Heart left ventricle (tissue), 13 donors: Measurements from ENCODE around the gene GIT2.

ENCODE experiments used
- POLR2A ChIP-seq, 2 donors: fragments of 450-650 bp; IDR thresholded peaks; one replicate each; pipeline ENCODE4 v1.6.1; 2017; ENCODE audit warnings: antibody characterized with exemption in 2 of 2, mild to moderate bottlenecking in 2 of 2, moderate library complexity in 2 of 2
- TF ChIP-seq, protein P1 (sequence below), 12 donors: fragments of 200-600 bp; sonication (generic) in 4 of 12; IDR thresholded peaks; one replicate each; pipeline versions ENCODE4 v1.5.0 to v1.8.0; 2018 to 2022; ENCODE audit warnings: antibody characterized with exemption in 12 of 12, mild to moderate bottlenecking in 5 of 12
- donor health status: ischemic (EF 13 %, LVEDD 7.1; RV severe dilation, severe dysfunction).
- donor health status: DM: no; HTN: yes; CAD: no.
- donor health status: DM: no; HTN: no; CAD: no.
- donor health status: ischemic (EF 25% LVEDD 6.9; RV normal size, moderate dysfunction).
- donor health status: ischemic (EF 25% LVEDD 5.7; RV mildly dilated, moderate dysfunction).
- donor health status: ischemic (EF 35%, LVEDD 5.7; RV mildly dilated, moderate dysfunction).
- donor health status: nonischemic (EF 11% LVEDD 7.7; RV severe dilation, severe dysfunction).
- donor health status: DM: yes; HTN: yes; CAD: no.
- donor health status: PGD.
- donor health status: ischemic (EF 29% LVEDD 5.4; RV normal size, mild dysfunction).
- donor health status: nonischemic (EF 23%, LVEDD 6.1; RV moderate dilation, normal function).

DNA sequence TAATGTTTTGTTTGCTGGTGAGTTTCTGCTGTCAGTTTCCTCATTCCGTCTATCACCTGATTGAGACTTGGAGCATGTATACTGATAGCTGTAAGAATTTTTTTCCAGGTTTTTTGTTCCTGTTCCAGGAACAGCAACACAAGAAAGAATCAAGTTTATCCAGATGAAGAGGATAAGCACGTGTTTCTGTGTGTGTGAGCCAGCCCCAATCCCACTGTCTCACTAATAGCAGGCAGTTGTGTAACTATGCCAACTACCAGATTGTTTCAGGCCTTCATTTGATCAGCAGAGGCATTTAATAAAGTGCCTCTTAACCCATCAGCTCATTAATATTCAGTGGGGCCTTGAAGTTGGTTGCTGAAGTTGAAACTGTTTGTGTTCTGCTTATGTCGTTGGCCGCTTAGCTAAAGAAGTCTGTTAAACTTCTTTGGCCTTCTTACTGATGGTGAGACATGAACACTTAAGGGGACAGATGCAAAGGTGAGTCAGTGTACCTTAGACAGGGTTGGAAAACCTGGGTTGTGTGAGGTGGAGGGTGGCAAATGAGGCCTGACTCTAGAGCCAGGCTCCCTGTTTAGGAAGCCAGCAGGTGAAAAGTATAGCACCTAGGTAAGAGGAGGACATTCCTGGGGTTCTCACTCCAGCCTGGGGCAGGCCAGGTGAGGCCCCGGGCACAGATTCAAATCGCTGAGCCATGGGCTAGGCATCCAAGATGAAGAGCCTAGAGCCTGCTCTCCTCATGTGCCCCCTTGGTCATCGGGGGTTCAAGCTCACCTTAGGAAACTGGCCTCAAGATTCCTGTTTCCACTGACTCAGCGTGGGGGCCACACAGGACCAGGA, 6.7 kb upstream of the GIT2 start:
- TF ChIP-seq, protein P1, sequence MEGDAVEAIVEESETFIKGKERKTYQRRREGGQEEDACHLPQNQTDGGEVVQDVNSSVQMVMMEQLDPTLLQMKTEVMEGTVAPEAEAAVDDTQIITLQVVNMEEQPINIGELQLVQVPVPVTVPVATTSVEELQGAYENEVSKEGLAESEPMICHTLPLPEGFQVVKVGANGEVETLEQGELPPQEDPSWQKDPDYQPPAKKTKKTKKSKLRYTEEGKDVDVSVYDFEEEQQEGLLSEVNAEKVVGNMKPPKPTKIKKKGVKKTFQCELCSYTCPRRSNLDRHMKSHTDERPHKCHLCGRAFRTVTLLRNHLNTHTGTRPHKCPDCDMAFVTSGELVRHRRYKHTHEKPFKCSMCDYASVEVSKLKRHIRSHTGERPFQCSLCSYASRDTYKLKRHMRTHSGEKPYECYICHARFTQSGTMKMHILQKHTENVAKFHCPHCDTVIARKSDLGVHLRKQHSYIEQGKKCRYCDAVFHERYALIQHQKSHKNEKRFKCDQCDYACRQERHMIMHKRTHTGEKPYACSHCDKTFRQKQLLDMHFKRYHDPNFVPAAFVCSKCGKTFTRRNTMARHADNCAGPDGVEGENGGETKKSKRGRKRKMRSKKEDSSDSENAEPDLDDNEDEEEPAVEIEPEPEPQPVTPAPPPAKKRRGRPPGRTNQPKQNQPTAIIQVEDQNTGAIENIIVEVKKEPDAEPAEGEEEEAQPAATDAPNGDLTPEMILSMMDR (IDR thresholded peaks at IDR 0.05), result no peak
- no peak for TF ChIP-seq POLR2A (IDR thresholded peaks at IDR 0.05)
